KBM-7 (cell line): Measurements from ENCODE around the gene SRRM5.
A peak's percentile ranks its signal among the peaks of the same experiment; 100 is the strongest.

Experiments used
- DNase-seq: peaks from one replicate; pipeline ENCODE4 v3.0.0-alpha.2; 2015
- in situ Hi-C: fragments of 300-500 bp; cut with MboI; formaldehyde crosslinking; loops from 2 replicates; pipeline ENCODE4 v1.14.3; 2020; ENCODE audit warnings: low sequenced_read_pairs, low pct_unique_long_range_greater_than_20kb, mixed read lengths

The SRRM5 gene

DNA sequence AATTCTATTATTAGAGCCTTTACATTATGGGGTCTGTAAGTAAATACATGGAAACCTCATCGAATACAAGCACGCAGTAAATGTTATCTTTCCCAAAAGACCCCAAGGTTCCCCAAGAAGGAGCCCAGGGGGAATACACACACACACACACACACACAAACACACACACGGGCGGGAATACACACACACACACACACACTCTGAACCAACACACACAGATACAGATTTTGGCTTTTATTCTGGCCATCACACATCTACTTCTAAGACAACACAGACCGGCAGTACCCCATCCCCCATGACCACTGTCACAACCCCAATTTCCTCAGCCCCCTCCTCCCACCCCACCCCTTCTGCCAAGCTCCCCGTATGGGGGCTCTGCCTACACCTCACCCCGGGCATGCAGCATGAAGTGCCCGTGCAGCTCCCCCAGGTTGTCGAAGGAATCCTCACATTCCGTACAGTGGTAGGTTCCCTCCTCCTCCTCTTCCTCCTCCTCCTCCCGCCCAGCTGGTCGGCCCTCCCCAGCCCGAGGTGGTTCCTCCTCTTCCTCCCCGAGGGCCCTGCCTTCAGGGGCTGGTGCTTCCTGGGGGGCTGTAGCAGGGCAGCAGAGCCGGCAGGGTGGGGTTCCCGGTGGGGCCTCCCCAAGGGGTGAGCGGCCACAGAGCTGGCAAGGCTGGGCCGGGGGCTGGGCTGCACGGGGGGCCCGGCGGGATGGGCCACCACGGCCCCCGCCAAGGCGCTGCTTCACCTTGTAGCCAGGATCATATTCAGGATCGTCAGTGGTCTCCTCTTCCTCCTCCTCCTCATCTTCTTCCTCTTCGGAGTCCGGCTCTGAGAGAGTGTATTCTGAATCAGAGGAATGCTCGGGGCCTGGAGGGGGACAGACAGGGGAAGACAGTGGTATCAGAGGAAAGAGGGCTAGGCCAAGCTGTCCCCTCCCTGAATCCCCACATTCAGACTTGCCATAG is 4.4 kb upstream of the SRRM5 start:
- in situ Hi-C loops = no loop called here
- no peak for DNase-seq

DNA sequence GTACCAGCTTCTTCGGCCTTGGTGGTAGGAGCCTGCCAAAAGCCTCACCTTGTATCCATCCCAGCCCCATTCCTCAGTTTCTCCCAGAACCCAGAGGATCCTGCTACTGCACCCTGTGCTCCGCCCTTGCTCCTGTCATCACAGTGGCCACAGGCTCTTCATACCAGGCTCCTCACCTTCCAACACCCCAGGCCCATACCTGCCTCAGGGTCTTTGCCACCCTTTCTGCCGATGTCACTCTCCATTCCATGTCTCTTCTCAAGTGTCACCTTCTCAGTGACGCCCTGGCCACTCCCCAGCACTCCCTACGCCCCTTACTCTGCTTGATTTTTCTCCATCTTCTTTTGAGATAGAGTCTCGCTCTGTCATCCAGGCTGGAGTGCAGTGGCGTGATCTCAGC is 2.0 kb upstream of the SRRM5 start:
- DNase-seq = no peak
- in situ Hi-C loops = no loop called here

DNA sequence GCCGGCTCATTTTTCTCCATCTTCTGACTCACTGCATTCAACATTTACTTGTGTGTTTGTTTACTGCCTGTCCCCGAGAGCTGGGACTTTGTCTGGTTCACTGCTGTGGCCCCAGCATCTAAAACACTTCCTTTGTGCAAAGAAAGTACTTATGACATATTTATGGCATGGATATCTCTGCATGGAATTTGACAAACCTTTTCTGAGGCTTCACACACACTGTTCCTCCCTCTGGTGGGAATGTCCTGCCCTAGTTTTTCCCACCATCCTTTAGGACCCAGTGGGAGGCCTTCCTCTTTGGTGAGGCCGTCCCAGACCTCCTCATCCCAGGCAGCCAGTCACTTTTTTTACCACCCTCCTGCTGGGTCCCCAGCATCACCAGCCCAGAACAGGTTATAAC is 1.4 kb upstream of the SRRM5 start:
- in situ Hi-C loops = no loop called here
- DNase-seq = no peak

DNA sequence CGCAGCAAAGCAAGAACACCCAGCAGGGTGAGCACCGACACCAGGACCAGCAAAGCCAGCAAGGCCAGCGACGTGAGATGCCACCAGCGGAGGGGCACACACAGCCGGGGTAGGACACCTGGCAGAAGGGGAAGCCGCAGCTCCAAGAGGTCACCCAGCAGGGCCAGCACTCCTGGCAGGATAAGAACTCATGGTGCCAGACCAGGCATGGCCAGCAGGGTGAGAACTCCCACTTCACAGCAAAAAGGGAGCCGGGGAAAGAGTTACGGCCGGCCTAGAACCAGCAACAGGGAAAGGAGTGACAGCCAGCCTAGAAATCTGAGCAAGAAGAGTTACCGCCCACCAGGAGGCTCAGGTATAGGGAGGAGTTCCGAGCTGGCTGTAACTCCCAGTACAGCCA is 486 bp downstream of the SRRM5 start:
- no peak for DNase-seq
- in situ Hi-C loops = no loop called here

DNA sequence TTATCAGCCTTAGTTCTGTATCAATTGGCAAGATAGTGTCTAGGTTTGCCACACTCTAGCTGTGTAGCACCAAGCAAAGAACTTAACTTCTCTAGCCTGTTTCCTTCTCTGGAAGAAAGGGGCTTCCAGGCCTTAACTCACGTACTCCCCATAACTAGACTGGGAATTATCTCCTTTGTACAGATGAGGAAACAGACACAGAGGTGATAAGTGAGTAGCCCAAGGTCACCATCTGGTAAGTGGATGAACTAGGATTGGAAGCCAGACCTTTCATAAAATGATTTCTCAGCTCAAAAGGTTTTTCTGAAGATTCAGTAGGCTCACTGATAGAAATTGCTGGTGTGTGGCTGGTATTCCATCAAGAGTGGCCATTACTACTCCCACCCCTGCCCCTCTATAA is 4.4 kb downstream of the SRRM5 start:
- in situ Hi-C loops = no loop called here
- DNase-seq = no peak

DNA sequence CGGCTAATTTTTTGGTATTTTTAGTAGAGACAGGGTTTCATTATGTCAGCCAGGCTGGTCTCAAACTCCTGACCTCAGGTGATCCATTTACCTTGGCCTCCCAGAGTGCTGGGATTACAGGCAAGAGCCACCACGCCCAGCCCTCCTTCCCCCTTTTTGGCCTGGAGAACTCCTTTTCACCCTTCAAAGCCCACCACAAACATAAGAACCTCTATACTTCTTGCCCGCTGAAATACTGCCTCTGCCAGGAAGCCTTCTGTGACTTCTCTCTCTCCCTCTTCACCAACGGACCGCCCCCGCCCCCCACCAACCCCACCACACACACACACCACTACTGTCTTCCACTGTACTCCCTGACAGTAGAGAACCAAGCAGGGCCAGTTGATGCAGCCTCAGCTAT is 5.1 kb downstream of the SRRM5 start:
- in situ Hi-C loops = no loop called here
- no peak for DNase-seq

DNA sequence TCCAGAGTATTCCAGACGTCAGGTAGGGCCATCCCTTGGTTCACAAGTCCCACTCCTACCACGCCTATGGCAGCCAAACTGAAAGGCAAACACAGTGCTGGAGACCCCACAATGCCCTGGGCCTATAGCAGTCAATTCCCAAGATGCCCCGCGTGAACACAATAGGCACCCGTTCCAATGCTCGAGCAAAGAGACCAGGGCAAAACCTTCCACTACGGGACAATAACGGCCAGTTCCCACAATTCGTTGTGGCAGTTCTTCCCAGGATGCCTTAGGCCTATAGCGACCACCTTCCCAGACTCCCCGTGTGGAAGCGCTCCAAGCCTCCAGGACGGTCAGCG is 7.0 kb downstream of the SRRM5 start:
- in situ Hi-C loops = no loop called here

DNA sequence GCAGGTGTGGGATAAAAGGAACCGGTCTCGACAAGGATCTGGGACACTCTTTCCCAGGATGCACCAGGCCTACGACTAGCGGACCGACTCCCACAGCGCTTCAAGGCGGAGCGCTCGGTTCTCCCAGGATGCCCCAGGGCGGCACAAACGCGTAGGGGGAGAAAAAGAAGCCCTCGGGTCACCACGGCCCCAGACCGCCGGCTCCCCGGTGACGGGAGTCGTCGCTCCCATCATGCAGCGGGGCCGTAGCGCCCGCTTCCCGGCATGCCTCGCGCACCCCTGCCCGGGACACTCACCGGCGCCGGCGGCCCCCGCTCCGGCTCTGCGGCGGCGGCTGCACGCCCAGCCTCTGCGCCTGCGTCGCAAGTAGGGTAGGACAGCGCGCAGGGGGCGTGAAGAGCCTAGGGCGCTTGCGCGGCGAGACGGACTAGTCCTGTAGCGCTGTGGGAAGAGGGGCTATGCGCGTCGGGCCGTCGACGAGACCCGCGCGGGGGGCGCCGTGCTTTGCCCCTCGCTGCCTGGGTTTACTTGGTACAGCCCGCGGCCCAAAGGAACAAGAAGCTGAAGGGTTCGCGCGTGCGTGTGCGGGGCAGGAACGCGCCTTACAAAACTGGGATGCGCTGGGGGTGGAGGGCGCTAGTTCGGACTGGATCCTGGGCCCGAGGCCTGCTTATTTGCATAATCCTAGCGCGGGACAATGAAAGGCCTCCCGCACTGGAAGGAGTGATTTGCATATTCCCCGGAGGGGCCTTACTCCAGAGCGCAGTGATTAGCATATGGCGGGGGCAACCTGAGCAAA is 7.6 kb downstream of the SRRM5 start, which contains the start of gene ZNF428:
TSS of gene ZNF428 (minus strand) at position 368 of the 799 bp plus-strand sequence. CDS start 5,325 bp downstream, outside the sequence.
- in situ Hi-C loops = no loop called here
- peak; percentile 86 for DNase-seq

More for the DNA sequence above, 7.0 kb downstream of the SRRM5 start:
- no peak for DNase-seq

DNA sequence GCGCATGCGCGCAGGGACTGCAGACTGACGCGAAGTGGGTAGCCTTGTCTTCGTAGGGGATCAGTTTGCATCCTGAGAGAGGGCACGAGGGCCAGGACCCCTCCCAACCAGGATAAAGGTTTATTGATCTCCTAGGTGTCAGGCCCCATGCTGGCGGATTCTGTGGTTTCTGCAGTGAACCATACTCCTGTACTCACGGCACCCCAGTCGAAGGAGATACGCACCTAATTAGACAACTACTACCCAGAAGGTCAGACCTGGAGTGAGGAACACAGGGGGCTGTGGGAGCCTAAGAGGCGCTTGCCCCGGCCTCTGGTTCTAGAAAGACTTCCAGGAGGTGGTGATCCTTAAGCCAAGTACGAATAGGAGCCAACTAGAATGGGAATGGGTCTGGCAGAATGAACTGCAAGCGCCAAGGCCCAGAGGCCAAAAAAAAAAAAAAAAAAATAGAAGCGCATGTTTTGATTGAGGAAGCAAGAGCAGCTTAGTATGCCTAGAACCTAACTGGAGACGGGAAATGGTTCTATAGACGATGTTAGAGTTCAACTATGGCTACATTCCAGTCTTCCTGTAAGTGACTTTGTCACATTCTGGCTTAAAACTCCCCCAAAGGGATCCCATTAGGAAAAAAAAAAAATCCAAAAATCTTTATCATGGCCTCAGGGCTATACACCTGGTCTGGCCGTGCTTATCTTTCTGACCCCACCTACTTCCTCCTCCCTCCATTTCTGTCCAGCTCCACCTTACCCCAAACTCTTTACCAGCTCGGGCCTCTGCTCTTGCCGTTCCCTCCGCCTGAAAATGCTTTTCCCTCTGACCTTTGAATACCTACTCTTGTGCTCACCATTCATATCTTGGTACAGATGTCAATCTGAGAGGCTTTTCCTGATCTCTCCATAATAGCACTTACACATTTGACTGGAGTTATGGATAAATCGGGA is 8.4 kb downstream of the SRRM5 start:
- in situ Hi-C loops = no loop called here
- DNase-seq = no peak

DNA sequence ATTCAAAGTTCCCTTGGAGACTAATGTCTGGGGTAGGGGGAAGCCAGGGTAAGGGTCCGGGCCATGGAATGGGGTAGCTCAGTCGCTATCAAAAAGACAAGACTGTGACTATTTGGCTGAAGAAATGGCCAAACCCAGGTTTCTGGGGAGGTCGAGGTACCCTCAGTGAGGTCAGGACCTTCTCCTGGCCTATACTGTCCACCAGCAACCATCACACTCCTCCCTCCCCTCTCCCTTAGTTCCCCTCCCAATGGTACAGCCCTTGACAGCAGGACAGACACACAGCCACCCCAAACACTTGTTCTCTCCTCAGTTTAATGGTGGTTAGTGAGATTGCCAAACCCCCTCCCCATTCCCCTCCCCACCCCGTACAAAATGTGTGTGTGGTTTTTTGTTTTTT is 10.2 kb downstream of the SRRM5 start:
- no peak for DNase-seq
- in situ Hi-C loops = no loop called here

DNA sequence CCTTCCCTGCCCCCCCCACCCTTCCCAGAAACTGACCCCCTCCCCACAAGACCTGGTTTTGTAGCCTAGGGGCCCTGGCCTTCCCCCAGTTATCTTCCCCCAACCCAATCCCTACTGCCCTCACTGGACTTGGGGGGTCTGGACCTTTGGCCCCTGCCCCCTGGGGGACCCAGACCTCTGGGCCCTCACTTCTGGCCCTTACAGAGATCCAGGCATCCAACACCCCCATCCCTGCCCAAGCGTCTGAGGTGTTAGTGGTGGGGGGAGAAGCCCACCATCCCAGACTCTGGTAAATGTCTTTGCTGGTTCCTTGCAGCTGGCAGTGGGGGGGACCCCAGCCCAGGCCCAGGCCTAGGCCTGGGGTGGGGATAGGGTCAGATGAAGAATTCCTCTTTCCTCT is 11.1 kb downstream of the SRRM5 start:
- in situ Hi-C loops = no loop called here
- no peak for DNase-seq

DNA sequence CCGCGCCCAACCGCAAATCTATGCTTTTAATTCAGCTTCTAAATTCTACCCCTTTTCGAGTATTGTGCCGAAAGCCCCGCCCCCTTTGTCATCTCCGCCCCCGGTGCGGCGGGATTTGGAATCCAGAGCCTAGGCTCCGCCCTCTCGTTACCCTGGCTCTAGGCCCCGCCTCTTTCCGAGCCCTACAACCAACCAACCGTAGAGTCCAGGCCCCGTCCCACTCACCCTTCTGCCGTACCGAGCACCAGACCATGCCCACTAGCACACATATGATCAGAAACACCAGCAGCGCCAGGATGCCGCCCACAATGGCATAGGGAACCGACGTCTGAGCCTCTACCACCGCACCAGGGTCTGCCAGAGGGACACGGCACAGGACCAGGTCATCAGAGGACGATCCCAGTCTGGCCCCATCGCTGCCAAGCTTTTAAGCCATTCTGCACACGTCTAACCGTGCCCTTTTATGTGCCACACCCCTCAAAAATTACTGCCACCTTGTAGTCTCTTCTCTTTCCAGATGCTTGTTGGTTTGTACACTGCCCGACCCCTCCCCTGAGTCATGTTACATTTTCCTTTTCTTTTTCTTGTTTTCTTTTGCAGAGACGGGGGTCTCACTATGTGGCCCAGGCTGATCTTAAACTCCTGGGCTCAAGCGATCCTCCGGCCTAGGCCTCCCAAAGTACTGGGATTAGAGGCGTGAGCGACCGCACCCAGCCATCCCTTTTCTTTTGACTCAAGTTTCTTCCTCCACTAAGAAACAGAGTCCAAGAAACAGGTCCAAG is 12.2 kb downstream of the SRRM5 start:
- no peak for DNase-seq
- in situ Hi-C loops = no loop called here

DNA sequence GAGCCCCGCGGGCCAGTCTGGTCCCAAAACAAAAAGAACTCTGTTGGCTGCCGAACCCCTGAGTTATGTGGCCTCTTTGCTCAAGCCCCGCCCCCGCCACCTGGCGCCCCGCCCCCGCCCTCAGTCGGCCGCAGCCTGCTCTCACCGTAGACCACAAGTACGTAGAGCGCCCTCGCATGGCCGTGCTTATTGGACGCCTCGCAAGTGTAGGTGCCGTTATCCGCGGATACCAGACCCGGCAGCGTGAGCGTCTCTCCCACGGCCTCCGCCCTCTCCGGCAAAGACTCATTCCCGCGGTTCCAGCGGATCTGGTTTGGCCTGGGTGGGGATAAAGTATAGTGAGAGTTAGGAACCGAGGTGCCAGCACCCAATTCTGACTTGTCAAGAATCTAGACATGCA is 13.0 kb downstream of the SRRM5 start:
- no peak for DNase-seq
- in situ Hi-C loops = no loop called here

DNA sequence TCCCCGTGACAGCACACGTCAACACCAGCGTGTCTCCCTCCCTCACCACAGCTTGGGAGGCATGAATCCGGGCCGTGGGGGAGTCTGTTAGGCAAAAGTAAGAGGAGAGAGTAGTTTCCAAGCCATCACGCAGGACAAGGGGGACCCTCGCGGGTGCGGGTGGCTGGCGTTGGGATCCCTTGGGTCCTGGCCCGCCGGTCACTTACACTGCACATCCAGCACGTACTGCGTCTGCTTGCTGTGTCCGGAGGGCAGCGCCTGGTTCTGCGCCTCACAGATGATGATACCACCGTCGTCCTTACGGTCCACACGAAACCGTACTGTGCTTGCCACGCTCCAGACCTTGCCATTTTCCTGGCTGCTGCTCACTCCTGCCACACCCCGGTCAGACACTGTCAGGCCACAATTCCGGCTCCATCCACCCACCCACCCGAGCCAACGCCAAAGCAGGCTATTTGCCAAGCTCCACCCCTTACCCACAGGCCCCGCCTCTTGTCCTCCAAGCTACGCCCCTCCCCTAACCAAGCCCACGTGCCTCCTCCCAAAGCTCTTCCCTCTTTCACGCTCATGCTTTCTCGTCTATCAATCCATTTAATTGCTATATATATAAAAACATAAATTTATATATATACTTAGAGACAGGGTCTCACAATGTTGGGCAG is 14.2 kb downstream of the SRRM5 start:
- DNase-seq = no peak
- in situ Hi-C loops = no loop called here

DNA sequence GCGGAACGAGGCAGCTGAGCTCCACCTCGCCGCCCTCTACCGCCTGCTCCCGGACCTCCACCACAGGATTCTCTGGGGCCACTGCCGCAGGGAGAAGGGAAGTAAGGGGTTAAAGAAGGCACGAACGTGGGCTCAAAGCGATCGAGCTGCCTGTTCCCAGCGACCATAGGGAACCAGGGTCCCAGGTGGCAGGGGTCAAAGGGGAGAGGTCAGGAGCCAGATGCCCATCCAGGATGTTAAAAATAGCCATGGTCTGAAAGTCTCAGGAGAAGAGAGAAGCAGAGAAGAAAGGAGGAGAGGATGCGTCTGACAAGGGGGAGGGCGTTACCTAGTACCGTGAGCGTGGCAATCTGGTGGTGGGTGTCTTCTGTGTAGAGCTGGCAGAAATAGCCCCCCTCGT is 14.9 kb downstream of the SRRM5 start:
- no peak for DNase-seq

DNA sequence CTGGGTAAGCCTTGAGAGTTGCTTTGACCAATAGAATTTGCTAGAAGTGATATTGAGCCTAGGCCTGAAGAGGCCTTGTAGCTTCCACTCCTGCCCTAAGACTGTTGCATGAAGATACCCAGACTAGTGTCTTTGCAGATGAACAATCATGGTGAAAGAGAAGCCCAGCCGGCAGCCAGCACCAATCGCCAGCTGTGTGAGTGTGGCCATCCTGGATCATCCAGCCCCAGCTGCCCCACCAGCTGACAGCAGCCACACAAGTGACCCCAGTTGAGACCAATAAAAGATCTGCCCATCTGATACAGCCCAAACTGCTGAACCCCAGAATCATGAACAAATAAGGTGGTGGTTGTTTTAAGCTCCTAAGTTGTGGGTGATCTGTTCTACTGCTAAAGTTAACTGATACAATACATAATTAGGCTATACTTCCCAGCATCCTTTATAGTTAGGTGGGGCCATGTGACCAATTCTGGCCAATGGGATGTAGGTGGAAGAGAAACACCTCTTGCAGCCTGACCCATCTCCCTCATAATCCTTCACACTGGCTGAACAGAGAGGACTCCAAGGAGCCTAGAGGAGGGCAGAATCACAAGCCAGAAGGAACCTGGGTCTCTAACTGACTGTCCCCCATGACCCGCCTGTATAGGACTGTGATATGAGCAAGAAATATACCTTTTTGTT is 16.9 kb downstream of the SRRM5 start:
- no peak for DNase-seq
- in situ Hi-C loops = no loop called here

More for the DNA sequence above, 14.9 kb downstream of the SRRM5 start:
- in situ Hi-C loops = no loop called here

DNA sequence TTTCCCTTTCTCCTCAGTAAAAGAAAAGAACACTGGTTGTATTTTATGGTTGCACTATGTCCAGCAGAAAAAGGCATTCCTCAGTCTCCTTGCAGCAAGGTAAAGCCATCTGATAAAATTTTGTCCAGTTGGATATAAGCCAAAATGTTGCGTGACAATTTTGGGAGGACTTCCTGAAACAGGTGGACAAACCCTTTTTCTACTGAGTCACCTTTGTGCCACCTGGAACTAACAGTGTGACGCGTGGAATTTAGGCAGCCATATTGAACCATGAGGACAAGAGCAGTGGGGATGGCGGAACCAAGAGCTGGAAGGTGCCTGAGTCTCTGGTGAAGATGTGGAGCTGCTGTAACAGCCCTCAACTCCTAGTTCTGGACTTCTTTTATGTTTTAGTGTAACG is 19.6 kb downstream of the SRRM5 start:
- in situ Hi-C loops = no loop called here
- DNase-seq = no peak

DNA sequence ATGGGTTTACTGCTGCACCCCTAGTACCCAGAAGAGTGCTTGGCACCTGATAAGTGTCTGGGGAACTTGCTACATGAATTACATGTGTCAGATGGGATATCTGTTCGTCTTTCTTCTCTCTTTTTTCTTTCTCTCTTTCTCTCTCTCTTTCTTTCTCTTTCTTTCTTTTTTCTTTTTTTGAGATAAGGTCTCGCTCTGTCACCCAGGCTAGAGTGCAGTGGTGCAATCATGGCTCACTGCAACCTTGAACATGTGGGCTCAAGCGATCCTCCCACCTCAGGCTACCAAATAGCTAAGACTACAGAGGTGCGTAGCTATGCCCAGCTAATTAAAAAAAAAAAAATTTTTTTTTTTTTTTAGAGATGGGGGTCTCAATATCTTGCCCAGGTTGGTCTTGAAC is 21.6 kb downstream of the SRRM5 start:
- DNase-seq = no peak
- in situ Hi-C loops = no loop called here
